Fibroblast of lung (primary cell): ENCODE data around the gene GLCCI1.

Experiments
- CTCF ChIP-seq, 2 donors: IDR thresholded peaks in 1 of 2; conservative IDR thresholded peaks in 1 of 2; 1 replicate in 1 of 2; 2 replicates in 1 of 2; pipeline ENCODE4 v1.5.1; 2011 to 2012; ENCODE audit warnings: low read length in 2 of 2, control low read depth in 1 of 2, inconsistent platforms in 1 of 2, low read depth in 1 of 2, mild to moderate bottlenecking in 1 of 2
- EZH2 ChIP-seq: IDR thresholded peaks from 2 replicates; pipeline ENCODE4 v1.5.1; 2012; ENCODE audit warnings: low read length, control low read depth, mild to moderate bottlenecking; ENCODE audit errors: missing control alignments

GRCh38 chr7:8130663-8131062 lies 162.1 kb downstream of the GLCCI1 start:
- TF ChIP-seq CTCF (conservative IDR thresholded peaks at IDR 0.05 in 1 of 2, IDR thresholded peaks at IDR 0.05 in 1 of 2; ENCODE audit: low read depth in 1 of 2, low read length in 2 of 2) (no peak), EZH2 (no peak)
